T-helper 2 cell treated with Interferon-gamma antibody and Interleukin-4, amounts not matched to agents 5 μg/mL and 100 μg/mL, for 36 hours (primary cell): ENCODE data around the gene DPP6.
"Not testable (repeated sequence)": the region's sequence is repeated elsewhere in the genome, so short reads cannot be mapped to it uniquely, and the experiment has no call there.

Experiments
- DNase-seq: peaks from one replicate; pipeline ENCODE4 v3.0.0; 2021; ENCODE audit warnings: low spot score
- H3K27ac Mint-ChIP-seq: one replicate; pipeline ENCODE4 v1.8.0; 2021; ENCODE audit warnings: mild to moderate bottlenecking, mixed read lengths
- H3K27me3 Mint-ChIP-seq: one replicate; pipeline ENCODE4 v1.8.0; 2021; ENCODE audit warnings: low read depth, mixed read lengths
- H3K36me3 Mint-ChIP-seq: one replicate; pipeline ENCODE4 v1.8.0; 2021; ENCODE audit warnings: low read depth, mixed read lengths
- H3K4me1 Mint-ChIP-seq: one replicate; pipeline ENCODE4 v1.8.0; 2021; ENCODE audit warnings: low read depth, mixed read lengths
- H3K4me3 Mint-ChIP-seq: one replicate; pipeline ENCODE4 v1.8.0; 2022; ENCODE audit warnings: mild to moderate bottlenecking, moderate library complexity, mixed read lengths
- H3K9me3 Mint-ChIP-seq: one replicate; pipeline ENCODE4 v1.8.0; 2021; ENCODE audit warnings: mixed read lengths

The DPP6 gene

DNA sequence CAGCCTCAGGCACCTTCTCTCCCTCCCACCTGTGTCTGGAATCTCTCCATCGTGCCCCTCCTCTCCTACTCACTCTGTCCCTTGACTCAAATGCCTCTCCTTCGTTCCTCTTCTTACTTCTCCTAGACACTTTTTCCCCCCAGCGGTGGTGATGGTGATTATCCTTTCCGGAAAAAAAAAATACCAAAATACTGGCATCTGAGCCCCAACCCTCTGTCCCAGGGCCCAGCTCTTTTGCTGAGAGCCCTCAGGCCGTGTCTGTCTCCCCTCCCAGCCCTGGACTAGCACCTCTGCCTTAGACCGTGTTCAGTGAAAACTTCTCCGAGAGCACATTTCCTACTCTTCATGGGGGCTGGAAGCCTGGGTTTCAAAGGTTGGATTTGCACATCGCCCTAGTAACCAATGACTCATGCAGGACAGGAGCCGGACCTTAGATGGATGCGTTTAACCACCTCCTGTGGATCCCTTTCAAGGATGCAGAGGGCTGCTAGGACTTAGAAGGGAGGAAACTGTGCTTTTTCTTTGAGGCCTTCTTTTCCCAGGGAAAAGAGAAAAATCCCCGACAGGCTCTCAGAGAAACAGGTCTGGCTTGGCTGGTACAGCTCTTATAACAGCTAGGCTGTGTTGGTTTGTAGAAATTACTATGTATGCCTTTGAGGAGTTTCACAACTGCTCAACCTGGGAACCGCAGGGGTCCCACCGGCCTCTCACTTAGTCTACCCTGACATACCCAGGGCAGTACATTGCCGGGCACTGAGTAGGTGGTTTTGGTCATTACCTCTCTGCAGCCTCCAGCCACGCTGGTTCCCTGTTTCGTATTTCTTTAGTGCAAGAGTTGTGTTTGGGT, 1.5 kb downstream of the DPP6 start:
- not testable (repeated sequence) for H3K27me3 Mint-ChIP-seq, DNase-seq, H3K4me1 Mint-ChIP-seq, H3K27ac Mint-ChIP-seq, H3K9me3 Mint-ChIP-seq, H3K4me3 Mint-ChIP-seq, H3K36me3 Mint-ChIP-seq

DNA sequence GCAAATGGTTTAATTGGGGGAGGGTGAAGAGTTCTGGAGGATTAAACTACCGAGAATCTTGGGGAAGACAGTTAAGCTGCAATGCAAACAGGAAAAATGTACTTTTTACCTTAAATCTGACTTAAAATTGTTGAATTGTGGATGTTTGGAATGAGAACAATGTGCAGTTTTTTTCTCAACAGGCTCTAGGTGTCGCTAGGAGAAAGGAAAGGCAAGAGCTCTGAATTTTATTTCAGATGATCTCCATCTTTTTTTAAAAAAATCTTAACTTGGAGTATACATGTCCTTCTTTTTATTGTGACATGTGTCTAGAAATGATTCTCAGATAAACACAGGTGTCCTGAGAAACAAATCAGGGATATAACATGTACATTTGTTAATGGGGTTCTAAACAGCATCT, 2.5 kb downstream of the DPP6 start:
- not testable (repeated sequence) for H3K9me3 Mint-ChIP-seq, H3K36me3 Mint-ChIP-seq, H3K4me1 Mint-ChIP-seq, DNase-seq, H3K27me3 Mint-ChIP-seq, H3K27ac Mint-ChIP-seq, H3K4me3 Mint-ChIP-seq

DNA sequence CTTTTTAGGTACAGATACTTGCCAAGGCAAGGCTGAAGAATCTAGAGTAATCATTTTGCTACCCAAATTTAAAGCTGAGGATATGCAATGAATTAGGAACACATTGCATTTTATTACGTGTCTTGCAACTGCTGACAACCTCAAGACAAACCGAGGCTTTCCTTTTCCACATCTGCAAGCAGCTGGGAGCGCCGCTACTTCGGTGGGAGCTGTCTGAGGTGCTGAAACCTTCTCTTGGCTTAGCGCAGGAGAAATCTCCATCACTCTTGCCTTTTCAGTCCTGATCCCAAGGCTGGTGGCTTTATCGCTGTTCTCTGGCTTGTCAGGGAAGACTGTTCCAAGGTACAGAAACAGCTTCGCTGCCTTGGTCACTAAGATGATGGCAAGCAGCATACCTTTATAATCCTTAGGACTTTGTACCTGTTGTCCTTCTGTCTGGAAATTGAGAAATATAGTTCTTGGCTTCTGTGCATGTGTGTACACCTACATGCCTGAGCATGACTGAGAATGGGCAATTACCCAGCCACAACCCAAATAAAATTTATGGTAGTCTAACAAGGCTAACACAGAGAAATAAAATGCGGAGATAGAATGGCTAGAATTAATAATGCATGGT, 3.4 kb downstream of the DPP6 start:
- H3K4me1 Mint-ChIP-seq, H3K27ac Mint-ChIP-seq, H3K36me3 Mint-ChIP-seq, H3K4me3 Mint-ChIP-seq, H3K9me3 Mint-ChIP-seq, H3K27me3 Mint-ChIP-seq, DNase-seq: not testable (repeated sequence)

DNA sequence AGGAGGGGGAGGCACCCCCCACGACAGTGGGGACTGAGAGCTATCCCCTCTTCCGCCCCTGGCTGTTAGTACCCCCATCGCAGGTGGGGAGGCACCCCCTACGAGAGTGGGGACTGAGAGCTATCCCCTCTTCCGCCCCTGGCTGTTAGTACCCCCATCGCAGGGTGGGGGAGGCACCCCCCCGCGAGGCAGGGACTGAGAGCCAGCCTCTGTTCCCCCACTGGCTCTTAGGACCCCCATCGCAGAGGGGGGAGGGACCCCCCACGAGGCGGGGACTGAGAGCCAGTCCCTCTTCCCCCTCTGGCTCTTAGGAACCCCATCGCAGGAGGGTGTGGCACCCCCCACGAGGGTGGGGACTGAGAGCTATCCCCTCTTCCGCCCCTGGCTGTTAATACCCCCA, 6.6 kb downstream of the DPP6 start:
- H3K36me3 Mint-ChIP-seq, H3K27ac Mint-ChIP-seq: not testable (repeated sequence)

DNA sequence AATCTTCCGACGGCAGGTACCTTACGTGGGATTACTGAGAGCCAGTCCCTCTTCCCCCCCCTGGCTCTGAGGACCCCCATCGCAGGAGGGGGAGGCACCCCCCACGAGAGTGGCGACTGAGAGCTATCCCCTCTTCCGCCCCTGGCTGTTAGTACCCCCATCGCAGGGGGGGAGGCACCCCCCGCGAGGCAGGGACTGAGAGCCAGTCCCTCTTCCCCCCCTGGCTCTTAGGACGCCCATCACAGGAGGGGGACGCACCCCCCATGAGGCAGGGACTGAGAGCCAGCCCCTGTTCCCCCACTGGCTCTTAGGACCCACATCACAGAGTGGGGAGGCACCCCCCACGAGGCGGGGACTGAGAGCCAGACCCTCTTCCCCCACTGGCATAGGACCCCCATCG, 8.4 kb downstream of the DPP6 start:
- H3K4me1 Mint-ChIP-seq, H3K9me3 Mint-ChIP-seq, H3K4me3 Mint-ChIP-seq, DNase-seq, H3K36me3 Mint-ChIP-seq, H3K27ac Mint-ChIP-seq, H3K27me3 Mint-ChIP-seq: not testable (repeated sequence)

More for the DNA sequence above, 6.6 kb downstream of the DPP6 start:
- not testable (repeated sequence) for H3K27me3 Mint-ChIP-seq, H3K9me3 Mint-ChIP-seq, H3K4me3 Mint-ChIP-seq, H3K4me1 Mint-ChIP-seq, DNase-seq

DNA sequence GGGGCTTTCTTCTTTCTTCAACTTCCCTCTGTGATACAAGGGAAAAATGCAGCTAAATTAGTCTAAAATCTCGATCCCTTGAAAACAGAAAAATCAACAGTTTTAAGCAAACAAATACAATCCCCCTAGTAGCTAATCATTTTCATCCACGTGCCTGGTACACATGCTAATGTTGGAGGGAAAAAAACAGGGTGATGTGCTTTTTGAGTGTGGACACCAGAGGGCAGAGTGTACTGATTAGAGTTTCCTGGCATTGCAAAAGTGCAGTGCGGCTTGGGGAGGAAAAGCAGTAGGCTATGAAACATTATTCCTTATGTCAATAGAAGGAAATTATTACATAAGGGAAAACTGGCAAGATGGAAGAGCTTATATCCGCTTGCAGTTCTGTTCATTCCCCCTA, 19.6 kb downstream of the DPP6 start:
- not testable (repeated sequence) for DNase-seq, H3K4me3 Mint-ChIP-seq, H3K4me1 Mint-ChIP-seq, H3K36me3 Mint-ChIP-seq, H3K9me3 Mint-ChIP-seq, H3K27me3 Mint-ChIP-seq, H3K27ac Mint-ChIP-seq

DNA sequence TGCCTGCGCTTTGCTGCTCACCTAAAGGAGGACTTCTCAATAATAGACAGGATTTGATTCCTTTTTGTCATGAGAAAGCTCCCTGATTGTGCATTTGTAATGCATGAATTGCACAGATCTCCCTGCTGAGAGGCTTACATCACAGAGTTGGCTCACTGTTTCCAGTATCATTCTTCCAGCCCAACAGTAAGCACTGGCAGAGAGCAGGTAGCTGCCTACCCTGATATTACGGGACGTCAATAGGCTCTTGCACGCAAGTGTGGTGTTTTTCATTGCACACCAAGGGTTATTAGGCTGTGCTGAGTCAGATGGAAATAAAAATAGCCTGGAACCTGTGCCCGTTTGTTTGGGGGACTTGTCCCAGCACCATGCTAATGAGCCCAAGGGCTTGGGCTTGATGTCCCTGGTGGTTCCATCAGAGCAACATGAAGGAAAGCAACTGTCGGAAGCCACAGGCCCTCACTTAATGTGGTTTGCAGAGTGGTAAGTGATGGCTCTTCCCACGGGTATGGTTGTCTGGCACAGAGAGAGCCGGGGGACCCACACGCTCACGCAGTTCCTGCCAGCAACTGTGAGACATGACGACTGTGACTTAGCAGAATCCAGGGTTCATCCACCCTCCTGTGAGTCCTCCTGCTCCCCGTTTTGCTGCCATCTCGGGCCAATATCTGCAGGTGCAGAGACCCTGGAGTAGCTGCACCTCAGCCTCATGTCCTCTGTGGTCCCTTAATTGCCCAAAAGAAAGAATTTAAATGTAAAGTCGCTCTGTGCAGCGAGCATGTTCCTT, 20.4 kb downstream of the DPP6 start:
- DNase-seq, H3K9me3 Mint-ChIP-seq, H3K27ac Mint-ChIP-seq, H3K4me3 Mint-ChIP-seq, H3K27me3 Mint-ChIP-seq, H3K4me1 Mint-ChIP-seq, H3K36me3 Mint-ChIP-seq: not testable (repeated sequence)

DNA sequence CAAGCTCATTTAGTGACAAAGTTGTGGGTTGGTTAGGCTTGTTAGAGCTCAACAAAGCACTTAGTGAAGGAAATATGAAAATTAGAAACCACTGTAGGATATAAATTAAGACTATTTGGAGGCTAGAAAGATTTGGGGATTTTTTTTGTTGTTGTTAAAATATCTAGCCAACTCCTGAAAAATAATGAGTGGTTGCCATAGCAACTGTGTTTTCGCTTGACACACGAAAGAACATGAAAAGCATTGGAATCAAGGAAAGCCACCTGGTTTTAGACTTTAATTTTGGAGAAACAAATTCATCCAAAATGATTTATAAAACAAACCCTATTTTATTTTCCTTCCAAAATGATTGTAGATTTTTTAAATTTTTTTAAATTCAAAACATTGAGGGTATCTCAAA, 26.3 kb downstream of the DPP6 start:
- not testable (repeated sequence) for H3K36me3 Mint-ChIP-seq, H3K27ac Mint-ChIP-seq, H3K4me3 Mint-ChIP-seq, H3K27me3 Mint-ChIP-seq, H3K9me3 Mint-ChIP-seq, DNase-seq, H3K4me1 Mint-ChIP-seq

DNA sequence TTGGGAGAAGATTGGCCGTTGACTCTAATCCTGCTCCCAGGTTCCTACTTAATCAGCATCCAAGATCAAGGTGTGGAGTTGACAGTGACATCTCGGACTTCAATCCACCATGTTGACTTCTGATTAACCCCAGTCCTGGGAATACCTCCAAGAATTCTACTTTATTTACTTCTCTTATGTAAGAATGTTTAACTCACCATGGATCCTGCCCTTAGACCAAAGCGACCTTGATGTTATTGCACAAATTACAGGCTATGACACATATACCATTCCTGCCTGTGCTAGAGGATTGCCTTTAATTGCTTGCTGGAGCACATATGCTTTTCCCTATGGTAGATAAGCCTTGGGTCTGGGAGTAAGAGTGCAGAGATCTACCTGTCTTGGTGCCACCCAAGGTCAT, 28.1 kb downstream of the DPP6 start:
- H3K36me3 Mint-ChIP-seq, H3K27me3 Mint-ChIP-seq, H3K4me1 Mint-ChIP-seq, DNase-seq, H3K9me3 Mint-ChIP-seq, H3K4me3 Mint-ChIP-seq, H3K27ac Mint-ChIP-seq: not testable (repeated sequence)

DNA sequence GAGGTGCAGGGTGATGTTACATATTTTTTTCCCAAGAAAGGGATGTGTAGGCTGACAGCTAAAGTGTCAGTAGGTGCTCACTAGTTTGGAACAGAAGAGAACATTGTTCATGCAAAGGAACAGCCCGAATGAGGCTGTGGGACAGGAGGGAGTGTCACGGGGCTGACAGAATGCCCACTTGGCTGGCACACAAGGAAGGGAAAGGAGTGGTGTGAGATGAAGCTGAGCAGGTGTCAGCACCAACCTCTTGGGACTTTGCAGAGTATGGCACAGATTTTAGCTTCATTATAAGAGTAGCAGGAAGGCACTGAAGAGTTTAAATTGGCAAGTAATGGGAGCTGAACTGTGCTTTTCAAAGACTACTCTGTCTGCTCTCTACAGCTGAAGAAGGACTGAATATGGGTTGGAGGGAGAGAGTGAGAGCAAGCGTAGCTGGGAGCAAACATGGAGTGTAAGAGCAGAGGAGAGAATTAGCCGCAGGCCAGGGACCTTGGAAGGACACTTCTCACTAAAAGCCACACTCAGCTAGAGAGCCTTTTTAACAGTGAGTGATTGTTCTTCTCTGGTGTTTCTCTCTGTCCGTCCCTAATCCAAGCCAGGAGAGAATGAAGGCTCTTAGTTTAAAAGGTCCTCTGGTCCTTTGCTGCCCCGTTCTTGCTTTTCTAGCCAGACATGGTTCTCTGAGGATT, 35.0 kb downstream of the DPP6 start:
- H3K4me3 Mint-ChIP-seq, H3K27ac Mint-ChIP-seq, H3K4me1 Mint-ChIP-seq, H3K36me3 Mint-ChIP-seq, H3K27me3 Mint-ChIP-seq, H3K9me3 Mint-ChIP-seq, DNase-seq: not testable (repeated sequence)

DNA sequence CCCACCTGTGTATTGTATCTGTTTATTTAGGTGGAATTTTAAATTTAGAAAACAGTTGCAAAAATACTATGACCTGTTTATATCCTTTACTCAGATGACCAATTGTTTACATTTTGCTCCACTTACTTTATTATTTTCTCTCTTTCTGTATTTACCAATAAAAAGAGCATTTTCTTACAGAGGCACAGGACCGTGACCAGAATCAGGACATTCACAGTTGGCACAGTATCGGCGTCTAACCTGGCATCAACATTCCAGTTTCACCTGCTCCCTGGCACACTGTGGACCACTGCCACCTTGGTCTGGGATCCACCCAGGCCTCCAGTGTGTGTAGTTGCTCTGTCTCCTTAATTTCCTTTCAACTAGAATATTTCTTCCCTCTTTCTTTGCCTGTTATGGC, 39.9 kb downstream of the DPP6 start:
- H3K36me3 Mint-ChIP-seq, DNase-seq: not testable (repeated sequence)

DNA sequence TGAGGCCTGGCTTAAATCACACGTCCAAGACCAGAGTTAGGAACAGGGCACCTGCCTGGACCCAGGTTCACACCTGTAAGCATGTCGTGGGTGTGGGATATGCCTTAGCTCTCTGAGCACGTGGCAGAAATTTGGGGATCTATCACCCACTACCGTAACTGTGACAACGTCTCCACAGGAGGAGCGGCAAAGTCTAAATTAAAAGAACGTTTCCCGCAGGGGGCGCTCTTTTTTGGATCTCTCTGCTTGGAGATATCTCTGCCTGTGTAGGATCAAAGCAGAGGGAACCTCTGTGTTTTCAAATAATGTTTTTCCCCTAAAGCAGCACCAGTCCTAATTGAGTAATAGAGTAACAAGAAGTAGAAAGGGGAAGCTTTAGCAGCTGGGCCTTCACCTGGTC, 43.0 kb downstream of the DPP6 start:
- not testable (repeated sequence) for DNase-seq, H3K4me3 Mint-ChIP-seq, H3K4me1 Mint-ChIP-seq, H3K27ac Mint-ChIP-seq, H3K27me3 Mint-ChIP-seq, H3K36me3 Mint-ChIP-seq, H3K9me3 Mint-ChIP-seq

More for the DNA sequence above, 39.9 kb downstream of the DPP6 start:
- H3K4me1 Mint-ChIP-seq, H3K4me3 Mint-ChIP-seq, H3K27ac Mint-ChIP-seq, H3K27me3 Mint-ChIP-seq, H3K9me3 Mint-ChIP-seq: not testable (repeated sequence)

DNA sequence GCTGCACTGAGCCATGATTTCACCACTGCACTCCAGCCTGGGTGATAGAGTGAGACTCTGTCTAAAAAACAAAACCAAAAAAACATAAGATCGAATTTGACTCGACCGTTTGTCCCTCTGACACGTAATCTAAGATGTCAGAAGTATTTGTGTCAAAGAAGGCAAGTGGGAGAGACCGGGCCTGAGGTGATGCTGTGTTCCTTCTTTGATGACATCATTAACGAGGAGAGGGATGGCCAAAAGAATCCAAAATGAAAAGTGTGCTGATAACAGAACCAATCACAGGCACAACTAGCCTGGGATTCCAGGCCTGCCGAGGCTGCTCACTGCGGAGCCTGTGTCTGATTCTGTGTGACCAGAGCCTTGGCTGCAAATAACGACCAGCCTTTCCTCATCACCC, 52.9 kb downstream of the DPP6 start:
- H3K9me3 Mint-ChIP-seq, result peaks cover 19% of the 10 kb centered on the region
- not testable (repeated sequence) for H3K4me3 Mint-ChIP-seq, H3K27me3 Mint-ChIP-seq, H3K27ac Mint-ChIP-seq, H3K4me1 Mint-ChIP-seq, H3K36me3 Mint-ChIP-seq, DNase-seq

DNA sequence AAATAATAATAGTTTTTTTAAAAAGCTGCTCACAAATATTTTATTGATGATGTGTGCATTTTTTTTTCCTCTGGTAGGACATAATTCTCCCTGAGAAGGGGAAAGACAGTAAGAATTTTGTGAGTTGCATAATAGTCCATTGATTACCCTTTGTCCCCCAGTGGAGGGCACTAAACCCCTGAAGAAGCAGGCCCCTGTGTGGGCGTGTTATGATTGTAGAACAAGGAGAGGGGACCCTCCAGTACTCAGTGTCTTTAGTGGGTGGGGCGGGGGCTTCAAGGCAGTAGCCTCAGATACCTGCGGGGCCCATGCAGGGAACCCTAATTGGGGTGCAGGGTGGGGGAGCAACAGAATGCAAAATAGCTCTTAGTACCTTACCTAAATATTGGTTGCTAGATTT, 57.4 kb downstream of the DPP6 start:
- H3K9me3 Mint-ChIP-seq, DNase-seq, H3K27me3 Mint-ChIP-seq, H3K27ac Mint-ChIP-seq, H3K36me3 Mint-ChIP-seq, H3K4me3 Mint-ChIP-seq, H3K4me1 Mint-ChIP-seq: not testable (repeated sequence)
